SJCRH30 (cell line): ENCODE data around the gene RNF224. TPM values are rescaled to one million over a fixed set of nuclear protein-coding genes. Genes with fewer than 3 reads are reported as not detected.

Experiments used
- DNase-seq, 2 experiments: peaks; one replicate each; pipeline ENCODE4 v3.0.0-alpha.2; 2015 to 2020
- H3K27ac ChIP-seq: fragments of 250-450 bp; sonication (Bioruptor Pico); 2 replicates; pipeline ENCODE4 v1.5.1; 2020; ENCODE audit warnings: mild to moderate bottlenecking, moderate library complexity
- H3K27me3 ChIP-seq: fragments of 250-450 bp; sonication (Bioruptor Pico); 2 replicates; pipeline ENCODE4 v1.5.1; 2020; ENCODE audit warnings: mild to moderate bottlenecking, moderate library complexity
- H3K36me3 ChIP-seq: fragments of 250-450 bp; sonication (Bioruptor Pico); 2 replicates; pipeline ENCODE4 v1.5.1; 2020; ENCODE audit warnings: mild to moderate bottlenecking, moderate library complexity
- H3K4me1 ChIP-seq: fragments of 250-450 bp; sonication (Bioruptor Pico); 2 replicates; pipeline ENCODE4 v1.5.1; 2020; ENCODE audit warnings: mild to moderate bottlenecking, moderate library complexity
- H3K4me3 ChIP-seq: fragments of 250-450 bp; sonication (Bioruptor Pico); 2 replicates; pipeline ENCODE4 v1.5.1; 2020; ENCODE audit warnings: mild to moderate bottlenecking, moderate library complexity
- H3K9me3 ChIP-seq: fragments of 250-450 bp; sonication (Bioruptor Pico); replicated peaks from 2 replicates; pipeline ENCODE4 v1.5.1; 2020; ENCODE audit warnings: mild to moderate bottlenecking, moderate library complexity
- total RNA-seq: library from RNA; depleted of rRNA; stranded (reverse); fragments of >200 nt; shearing (Covaris generic); gene quantifications from 2 replicates; pipeline ENCODE4 v1.2.3, GENCODE V29; 2014; rRNA removed

Gene RNF224
- total RNA-seq, 1 experiment from 2014 or later, result not detected

DNA sequence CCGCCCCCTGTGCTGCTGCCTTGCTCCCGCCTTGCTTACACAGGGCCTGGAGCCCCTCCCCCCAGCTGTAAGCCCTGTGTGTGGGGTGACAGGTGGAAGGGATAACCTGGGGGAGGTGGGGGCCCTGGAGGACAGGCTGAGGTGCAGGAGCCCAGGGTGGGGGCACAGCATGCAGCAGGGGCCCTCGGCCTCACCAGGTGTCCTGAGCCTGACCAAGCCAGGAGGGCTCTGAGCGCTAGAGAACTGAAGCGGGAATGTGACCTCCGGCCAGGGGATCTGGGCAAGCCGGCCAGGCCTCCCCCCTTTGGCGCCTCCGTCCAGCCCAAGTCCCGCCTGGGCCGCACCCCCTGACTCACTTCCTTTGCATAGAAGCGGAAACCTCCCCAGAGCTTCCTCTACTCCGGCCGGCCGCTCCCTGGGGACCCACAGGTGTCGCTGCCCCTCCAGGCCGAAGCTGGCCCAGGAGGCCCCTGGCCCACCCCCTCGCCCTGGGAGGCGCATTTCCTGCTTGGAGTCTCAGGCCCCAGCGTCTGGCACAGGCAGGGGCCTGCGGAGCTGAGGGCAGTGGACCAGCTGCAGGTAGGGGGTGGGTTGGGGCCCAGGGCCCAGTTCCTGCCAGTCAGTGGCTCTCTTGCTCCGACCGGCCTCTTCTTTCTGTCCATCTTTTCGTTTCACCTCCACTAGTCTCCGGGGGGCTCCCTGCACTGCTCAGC is 50.2 kb downstream of the RNF224 start, which contains the start of gene TOR4A:
TOR4A (plus strand) TSS at position 398 of the 713 bp plus-strand sequence. CDS start 964 bp downstream, outside the sequence.
- no peaks in the 10 kb centered on the region for H3K27me3 ChIP-seq
- peaks cover 4% of the 10 kb centered on the region; the same call in 1 of the 2 replicates for H3K36me3 ChIP-seq
- peak within 1 kb of the TSS; percentile 45 for H3K4me3 ChIP-seq
- H3K4me1 ChIP-seq, result peaks cover 30% of the 10 kb centered on the region
- peak; percentile 91 to 96 for DNase-seq
- H3K9me3 ChIP-seq, result no peaks in the 10 kb centered on the region
- H3K27ac ChIP-seq, result peak within 1 kb of the TSS; percentile 95

DNA sequence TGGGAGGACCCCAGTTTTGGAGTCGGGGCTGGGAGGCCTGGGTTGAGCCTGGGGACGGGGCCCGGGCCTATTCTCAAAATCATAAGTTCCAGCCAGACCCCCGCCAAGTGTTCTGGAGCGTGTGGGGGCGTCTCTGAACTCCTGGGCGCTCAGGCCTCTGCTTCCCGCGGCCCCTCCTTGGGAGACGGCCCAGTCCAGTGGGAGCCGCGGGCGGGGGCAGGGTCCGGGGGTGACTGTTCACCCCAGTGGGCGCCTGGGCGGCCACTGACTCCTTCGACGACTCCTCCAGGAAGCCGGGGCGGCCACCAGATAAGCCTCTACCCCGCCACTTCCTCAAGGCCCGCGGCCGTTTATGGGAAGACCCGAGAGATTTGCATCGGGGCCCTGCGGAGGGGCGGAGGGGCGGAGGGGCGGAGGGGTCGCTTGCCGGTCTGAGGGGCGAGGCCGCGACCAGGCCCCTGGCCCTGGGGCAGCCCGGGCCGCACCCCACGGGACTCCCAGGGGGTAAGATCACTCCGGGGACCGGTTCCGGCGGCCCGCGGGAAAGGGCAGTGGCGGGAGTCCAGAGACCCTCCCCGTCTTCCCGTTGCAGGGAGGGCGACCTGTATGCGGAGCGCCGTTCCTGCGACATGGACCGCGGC is 50.9 kb downstream of the RNF224 start:
- Histone ChIP-seq H3K27ac (peak overlapping the region; percentile 95), H3K9me3 (no peaks in the 10 kb centered on the region), H3K4me3 (peak overlapping the region; percentile 45), H3K4me1 (peaks cover 31% of the 10 kb centered on the region), H3K36me3 (0 out of 2 replicates have a peak, but pooled peaks cover 2% of the 10 kb centered on the region), H3K27me3 (no peaks in the 10 kb centered on the region)
- DNase-seq, result peak in 1 of 2 experiments; percentile 7

Other genes with a start within 250 kb of the RNF224 start
- gene PTGDS, start 250.0 kb upstream of the RNF224 start, total RNA-seq, result not detected in 2 replicates
- not detected in 2 replicates for gene LCNL1, start 244.5 kb upstream of the RNF224 start, total RNA-seq
- 25.9 and 27.8 TPM in 2 replicates for gene PAXX, start 235.1 kb upstream of the RNF224 start, total RNA-seq
- gene CLIC3, start 230.9 kb upstream of the RNF224 start, total RNA-seq, result 0.28 and 0.55 TPM in 2 replicates
- gene ABCA2, start 199.3 kb upstream of the RNF224 start, total RNA-seq, result 4.0 and 4.6 TPM in 2 replicates
- not detected in 2 replicates for gene FUT7, start 195.4 kb upstream of the RNF224 start, total RNA-seq
- 0.51 and 0.91 TPM in 2 replicates for gene NPDC1, start 181.3 kb upstream of the RNF224 start, total RNA-seq
- gene ENTPD2, start 173.4 kb upstream of the RNF224 start, total RNA-seq, result 1.9 and 2.0 TPM in 2 replicates
- gene SAPCD2, start 156.9 kb upstream of the RNF224 start, total RNA-seq, result 69.7 and 71.0 TPM in 2 replicates
- gene UAP1L1, start 150.0 kb upstream of the RNF224 start, total RNA-seq, result 12.6 and 13.8 TPM in 2 replicates
- gene MAN1B1, start 140.5 kb upstream of the RNF224 start, total RNA-seq, result 38.4 and 42.6 TPM in 2 replicates
- gene DPP7, start 112.8 kb upstream of the RNF224 start, total RNA-seq, result 12.6 and 13.4 TPM in 2 replicates
- gene GRIN1, start 88.3 kb upstream of the RNF224 start, total RNA-seq, result 0.49 and 2.0 TPM in 2 replicates
- gene LRRC26, start 57.5 kb upstream of the RNF224 start, total RNA-seq, result 0.24 and 0.53 TPM in 2 replicates
- not detected in 2 replicates for gene TMEM210, start 55.4 kb upstream of the RNF224 start, total RNA-seq
- 29.7 and 38.7 TPM in 2 replicates for gene ANAPC2, start 38.9 kb upstream of the RNF224 start, total RNA-seq
- gene SSNA1, start 38.8 kb upstream of the RNF224 start, total RNA-seq, result 73.0 and 88.1 TPM in 2 replicates
- gene TPRN, start 26.8 kb upstream of the RNF224 start, total RNA-seq, result 14.0 and 14.8 TPM in 2 replicates
- gene TMEM203, start 21.9 kb upstream of the RNF224 start, total RNA-seq, result 57.3 and 60.5 TPM in 2 replicates
- 12.5 and 17.2 TPM in 2 replicates for gene NDOR1, start 21.8 kb upstream of the RNF224 start, total RNA-seq
- 0.23 and 0.43 TPM in 2 replicates for gene RNF208, start 5.3 kb upstream of the RNF224 start, total RNA-seq
- 1.7 TPM in 2 replicates for gene CYSRT1, start 2.3 kb upstream of the RNF224 start, total RNA-seq
- gene SLC34A3, start 3.4 kb downstream of the RNF224 start, total RNA-seq, result 0.06 TPM in 1 of 2 replicates, not detected in the other
- gene TUBB4B, start 13.8 kb downstream of the RNF224 start, total RNA-seq, result 528 and 565 TPM in 2 replicates
- not detected in 2 replicates for gene STPG3, start 23.8 kb downstream of the RNF224 start, total RNA-seq
- 65.5 and 66.8 TPM in 2 replicates for gene NELFB, start 27.8 kb downstream of the RNF224 start, total RNA-seq
- 4.0 and 4.4 TPM in 2 replicates for gene TOR4A, start 50.2 kb downstream of the RNF224 start, total RNA-seq
- 0.89 and 1.0 TPM in 2 replicates for gene NRARP, start 74.8 kb downstream of the RNF224 start, total RNA-seq
- gene EXD3, start 195.7 kb downstream of the RNF224 start, total RNA-seq, result 1.8 and 1.9 TPM in 2 replicates
- not detected in 2 replicates for gene NOXA1, start 195.9 kb downstream of the RNF224 start, total RNA-seq
- not detected in 2 replicates for gene ENTPD8, start 213.9 kb downstream of the RNF224 start, total RNA-seq
- 35.4 and 40.3 TPM in 2 replicates for gene NSMF, start 231.8 kb downstream of the RNF224 start, total RNA-seq